OCI-LY1 (cell line): ENCODE measurements around the gene CTSD.

Experiments
- H2AFZ ChIP-seq: fragments of 200-600 bp; sonication (generic), shearing (Covaris generic); 2 replicates; pipeline ENCODE4 v1.6.0; 2014; ENCODE audit warnings: antibody characterized with exemption, mild to moderate bottlenecking, low read length
- H3F3A ChIP-seq: fragments of 200-600 bp; sonication (generic), shearing (Covaris generic); 2 replicates; pipeline ENCODE4 v1.6.0; 2014; ENCODE audit warnings: mild to moderate bottlenecking, antibody characterized with exemption, low read length, moderate library complexity; ENCODE audit not compliant: insufficient read depth
- H3K27ac ChIP-seq: fragments of 200-600 bp; sonication (generic); 2 replicates; pipeline ENCODE4 v1.5.1; 2014; ENCODE audit warnings: low read length, mixed run types, mild to moderate bottlenecking, low read depth; ENCODE audit not compliant: poor library complexity, severe bottlenecking
- H3K27me3 ChIP-seq: fragments of 200-600 bp; sonication (generic); 2 replicates; pipeline ENCODE4 v1.6.0; 2014; ENCODE audit warnings: antibody characterized with exemption, mild to moderate bottlenecking, low read length, moderate library complexity; ENCODE audit not compliant: insufficient read depth
- H3K36me3 ChIP-seq: fragments of 200-600 bp; sonication (generic); 2 replicates; pipeline ENCODE4 v1.6.1; 2014; ENCODE audit warnings: mild to moderate bottlenecking, antibody characterized with exemption, low read length, moderate library complexity, mixed read lengths; ENCODE audit not compliant: insufficient read depth
- H3K4me1 ChIP-seq: fragments of 200-600 bp; sonication (generic); 2 replicates; pipeline ENCODE4 v1.5.1; 2014; ENCODE audit warnings: mild to moderate bottlenecking, low read length, moderate library complexity; ENCODE audit not compliant: insufficient read depth, severe bottlenecking
- H3K4me2 ChIP-seq: fragments of 200-600 bp; sonication (generic), shearing (Covaris generic); 2 replicates; pipeline ENCODE4 v1.6.1; 2014; ENCODE audit warnings: low read length
- H3K4me3 ChIP-seq: fragments of 200-600 bp; sonication (generic); 2 replicates; pipeline ENCODE4 v1.5.1; 2014; ENCODE audit warnings: low read length, low read depth, mild to moderate bottlenecking, mixed read lengths; ENCODE audit not compliant: poor library complexity, severe bottlenecking
- H3K79me2 ChIP-seq: fragments of 200-600 bp; shearing (Covaris generic); 2 replicates; pipeline ENCODE4 v1.6.1; 2016; ENCODE audit warnings: mixed run types, low read length, mixed read lengths; ENCODE audit not compliant: insufficient read depth
- H3K9ac ChIP-seq: fragments of 200-600 bp; sonication (generic), shearing (Covaris generic); 2 replicates; pipeline ENCODE4 v1.6.1; 2014; ENCODE audit warnings: mild to moderate bottlenecking, low read length, mixed read lengths
- H3K9me2 ChIP-seq: fragments of 200-600 bp; sonication (generic), shearing (Covaris generic); 2 replicates; pipeline ENCODE4 v1.6.1; 2014; ENCODE audit warnings: low read depth, mild to moderate bottlenecking, low read length, mixed read lengths
- H3K9me3 ChIP-seq: fragments of 200-600 bp; shearing (Covaris generic); 2 replicates; pipeline ENCODE4 v1.6.1; 2014; ENCODE audit warnings: low read length, mixed read lengths
- H4K20me1 ChIP-seq: fragments of 200-600 bp; sonication (generic), shearing (Covaris generic); 2 replicates; pipeline ENCODE4 v1.6.0; 2016; ENCODE audit warnings: mild to moderate bottlenecking, low read length; ENCODE audit not compliant: insufficient read depth
- CTCF ChIP-seq: fragments of 200-600 bp; sonication (generic), shearing (Covaris generic); IDR thresholded peaks from 2 replicates; pipeline ENCODE4 v1.5.1; 2017; ENCODE audit warnings: mild to moderate bottlenecking, antibody characterized with exemption, low read length, moderate library complexity, mixed read lengths
- EZH2 ChIP-seq: fragments of 200-600 bp; sonication (generic), shearing (Covaris generic); IDR thresholded peaks from 2 replicates; pipeline ENCODE4 v1.8.0; 2017; ENCODE audit warnings: borderline replicate concordance, mixed run types, mild to moderate bottlenecking, antibody characterized with exemption, low read length, moderate library complexity, mixed read lengths

CTSD gene

DNA sequence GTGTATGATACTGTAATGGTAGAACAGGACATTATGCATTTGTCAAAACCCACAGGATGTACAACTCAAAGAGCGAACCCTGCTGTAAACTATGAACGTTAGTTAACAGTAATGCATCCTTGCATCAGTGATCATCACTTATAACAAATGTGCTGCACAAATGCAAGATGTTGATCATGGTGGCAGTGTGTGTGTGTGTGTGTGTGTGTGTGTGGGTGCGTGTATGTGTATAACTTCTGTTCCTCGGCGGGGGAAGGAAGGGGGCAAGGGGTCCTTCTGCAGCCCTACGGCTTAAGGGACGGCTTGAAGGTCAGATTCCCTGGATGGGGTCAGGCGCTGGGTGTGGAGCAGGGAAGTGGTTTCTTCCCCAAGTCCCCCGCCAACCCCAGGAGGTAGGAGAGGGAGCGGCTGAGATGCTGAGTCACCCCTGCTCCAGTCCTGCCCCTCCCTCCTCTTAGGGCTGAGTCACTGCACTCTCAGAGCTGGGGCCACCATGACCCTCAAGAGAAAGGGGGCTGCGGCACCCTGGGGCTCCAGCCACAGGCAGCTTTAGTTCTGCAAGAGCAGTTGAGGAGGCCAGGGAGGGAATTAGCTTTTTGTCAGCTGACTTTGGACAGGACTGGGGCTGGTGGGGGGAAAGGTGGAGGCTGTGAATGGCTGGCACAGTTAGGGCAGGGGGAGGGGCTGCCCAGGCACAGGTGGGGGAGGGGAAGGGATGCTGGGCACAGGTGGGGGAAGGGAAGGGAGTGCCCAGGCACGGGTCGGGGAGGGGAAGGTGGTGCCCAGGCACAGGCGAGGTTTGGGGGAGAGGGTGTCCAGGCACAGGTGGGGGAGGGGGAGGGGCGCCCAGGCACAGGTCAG is 8.8 kb upstream of the CTSD start:
- Histone ChIP-seq H3F3A (no peaks in the 10 kb centered on the region), H2AFZ (no peak overlapping the region), H3K27ac (no peak overlapping the region), H3K4me3 (no peak overlapping the region), H4K20me1 (no peaks in the 10 kb centered on the region), H3K79me2 (no peaks in the 10 kb centered on the region), H3K36me3 (no peaks in the 10 kb centered on the region), H3K9ac (no peak overlapping the region), H3K9me3 (no peaks in the 10 kb centered on the region), H3K27me3 (0 out of 2 replicates have a peak, but pooled peaks cover 3% of the 10 kb centered on the region), H3K4me2 (no peak overlapping the region), H3K9me2 (no peaks in the 10 kb centered on the region), H3K4me1 (no peaks in the 10 kb centered on the region)
- TF ChIP-seq CTCF (no peak), EZH2 (no peak)

GRCh38 chr11:1771700-1772099 is 8.0 kb upstream of the CTSD start:
- Histone ChIP-seq H3K9me2 (no peaks in the 10 kb centered on the region), H3K9me3 (no peaks in the 10 kb centered on the region), H3K4me3 (no peak overlapping the region), H3K9ac (no peak overlapping the region), H4K20me1 (no peaks in the 10 kb centered on the region), H3K4me1 (no peaks in the 10 kb centered on the region), H3K27ac (no peak overlapping the region), H3K36me3 (no peaks in the 10 kb centered on the region), H3K79me2 (no peaks in the 10 kb centered on the region), H2AFZ (no peak overlapping the region), H3F3A (no peaks in the 10 kb centered on the region), H3K4me2 (no peak overlapping the region), H3K27me3 (0 out of 2 replicates have a peak, but pooled peaks cover 3% of the 10 kb centered on the region)
- TF ChIP-seq CTCF (no peak), EZH2 (no peak)

DNA sequence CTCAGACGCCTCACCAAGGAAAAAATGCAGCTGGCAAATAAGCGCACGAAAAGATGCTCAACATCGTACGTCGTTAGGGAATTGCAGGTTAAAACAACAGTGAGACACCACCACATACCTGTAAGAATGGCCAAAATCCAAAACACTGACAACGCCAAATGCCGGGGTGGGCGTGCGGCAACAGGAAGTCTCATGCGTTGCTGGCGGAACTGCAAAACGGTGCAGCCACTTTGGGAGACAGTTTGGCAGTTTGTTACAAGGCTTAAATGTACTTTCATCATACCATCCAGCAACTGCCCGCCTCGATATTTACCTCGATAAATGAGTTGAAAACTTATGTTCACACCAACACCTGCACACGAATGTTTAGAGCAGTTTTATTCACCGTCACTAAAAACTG is 7.5 kb upstream of the CTSD start:
- Histone ChIP-seq H3K9me3 (no peaks in the 10 kb centered on the region), H3K9ac (no peak overlapping the region), H3K4me1 (no peaks in the 10 kb centered on the region), H3F3A (no peaks in the 10 kb centered on the region), H4K20me1 (no peaks in the 10 kb centered on the region), H3K79me2 (no peaks in the 10 kb centered on the region), H3K27ac (no peak overlapping the region), H3K4me2 (no peak overlapping the region), H3K27me3 (0 out of 2 replicates have a peak, but pooled peaks cover 3% of the 10 kb centered on the region), H2AFZ (no peak overlapping the region), H3K4me3 (no peak overlapping the region), H3K9me2 (no peaks in the 10 kb centered on the region), H3K36me3 (no peaks in the 10 kb centered on the region)
- TF ChIP-seq EZH2 (no peak), CTCF (no peak)
